Measurements from ENCODE around the gene GMPR2.
"Not testable (repeated sequence)": the region's sequence is repeated elsewhere in the genome, so short reads cannot be mapped to it uniquely, and the experiment has no call there.

Gene GMPR2

GRCh38 chr14:24235804-24236688 lies 3.3 kb downstream of the GMPR2 start:
- Histone ChIP-seq H3K9me3 (ENCODE audit: control insufficient read depth in 1 of 2, low read length in 2 of 2) (no peaks in the 10 kb centered on the region), H3K36me3 (ENCODE audit: control insufficient read depth in 1 of 2, insufficient read depth in 2 of 2, low read length in 2 of 2) (peaks cover 54 to 56% of the 10 kb centered on the region in 2 donors), H3K4me1 (ENCODE audit: control insufficient read depth in 1 of 2, insufficient read depth in 2 of 2, low read length in 2 of 2) (peaks cover 19 to 46% of the 10 kb centered on the region in 2 donors), H3K4me3 (ENCODE audit: low read depth in 1 of 2, low read length in 2 of 2) (no peak overlapping the region), H3K27me3 (ENCODE audit: low read depth, low read length) (no peaks in the 10 kb centered on the region), H3K27ac (ENCODE audit: low read length) (no peak overlapping the region)

- peaks cover 55 to 56% of the 10 kb centered on the region in 2 donors for H3K36me3 ChIP-seq (ENCODE audit: control insufficient read depth in 1 of 2, insufficient read depth in 2 of 2, low read length in 2 of 2)
- H3K4me3 ChIP-seq (ENCODE audit: low read depth in 1 of 2, low read length in 2 of 2): no peak overlapping the region
- H3K4me1 ChIP-seq (ENCODE audit: control insufficient read depth in 1 of 2, insufficient read depth in 2 of 2, low read length in 2 of 2): peaks cover 19 to 46% of the 10 kb centered on the region in 2 donors
- H3K27ac ChIP-seq (ENCODE audit: low read length): no peak overlapping the region
- no peaks in the 10 kb centered on the region for H3K27me3 ChIP-seq (ENCODE audit: low read depth, low read length)
- no peaks in the 10 kb centered on the region for H3K9me3 ChIP-seq (ENCODE audit: control insufficient read depth in 1 of 2, low read length in 2 of 2)
Observed at GRCh38 chr14:24236689-24237462, 4.1 kb downstream of the GMPR2 start.

GRCh38 chr14:24237463-24237955 lies 4.8 kb downstream of the GMPR2 start:
- H3K27me3 ChIP-seq (ENCODE audit: low read depth, low read length): no peaks in the 10 kb centered on the region
- H3K4me1 ChIP-seq (ENCODE audit: control insufficient read depth in 1 of 2, insufficient read depth in 2 of 2, low read length in 2 of 2): peaks cover 19 to 46% of the 10 kb centered on the region in 2 donors
- no peak overlapping the region for H3K4me3 ChIP-seq (ENCODE audit: low read depth in 1 of 2, low read length in 2 of 2)
- H3K9me3 ChIP-seq (ENCODE audit: control insufficient read depth in 1 of 2, low read length in 2 of 2): no peaks in the 10 kb centered on the region
- H3K36me3 ChIP-seq (ENCODE audit: control insufficient read depth in 1 of 2, insufficient read depth in 2 of 2, low read length in 2 of 2): peaks cover 56 to 59% of the 10 kb centered on the region in 2 donors
- no peak overlapping the region for H3K27ac ChIP-seq (ENCODE audit: low read length)

- Histone ChIP-seq H3K27ac (ENCODE audit: low read length) (no peak overlapping the region), H3K4me3 (ENCODE audit: low read depth in 1 of 2, low read length in 2 of 2) (no peak overlapping the region), H3K27me3 (ENCODE audit: low read depth, low read length) (no peaks in the 10 kb centered on the region), H3K36me3 (ENCODE audit: control insufficient read depth in 1 of 2, insufficient read depth in 2 of 2, low read length in 2 of 2) (peaks cover 56 to 63% of the 10 kb centered on the region in 2 donors), H3K9me3 (ENCODE audit: control insufficient read depth in 1 of 2, low read length in 2 of 2) (no peaks in the 10 kb centered on the region), H3K4me1 (ENCODE audit: control insufficient read depth in 1 of 2, insufficient read depth in 2 of 2, low read length in 2 of 2) (peaks cover 19 to 45% of the 10 kb centered on the region in 2 donors)
Observed at GRCh38 chr14:24238123-24238522, 5.4 kb downstream of the GMPR2 start.

GRCh38 chr14:24238527-24239037 lies 5.9 kb downstream of the GMPR2 start:
- no peak overlapping the region for H3K27ac ChIP-seq (ENCODE audit: low read length)
- H3K9me3 ChIP-seq (ENCODE audit: control insufficient read depth in 1 of 2, low read length in 2 of 2): no peaks in the 10 kb centered on the region
- H3K36me3 ChIP-seq (ENCODE audit: control insufficient read depth in 1 of 2, insufficient read depth in 2 of 2, low read length in 2 of 2): peaks cover 56 to 63% of the 10 kb centered on the region in 2 donors
- H3K4me3 ChIP-seq (ENCODE audit: low read depth in 1 of 2, low read length in 2 of 2): no peak overlapping the region
- no peaks in the 10 kb centered on the region for H3K27me3 ChIP-seq (ENCODE audit: low read depth, low read length)
- H3K4me1 ChIP-seq (ENCODE audit: control insufficient read depth in 1 of 2, insufficient read depth in 2 of 2, low read length in 2 of 2): peaks cover 15 to 44% of the 10 kb centered on the region in 2 donors

GRCh38 chr14:24240110-24240918 lies 7.6 kb downstream of the GMPR2 start:
- H3K4me3 ChIP-seq (ENCODE audit: low read depth in 1 of 2, low read length in 2 of 2): peak overlapping the region in 1 of 2 donors; percentile 86
- H3K27ac ChIP-seq (ENCODE audit: low read length): peak overlapping the region; percentile 28
- no peaks in the 10 kb centered on the region for H3K9me3 ChIP-seq (ENCODE audit: control insufficient read depth in 1 of 2, low read length in 2 of 2)
- H3K4me1 ChIP-seq (ENCODE audit: control insufficient read depth in 1 of 2, insufficient read depth in 2 of 2, low read length in 2 of 2): peaks cover 15 to 38% of the 10 kb centered on the region in 2 donors
- H3K27me3 ChIP-seq (ENCODE audit: low read depth, low read length): no peaks in the 10 kb centered on the region
- H3K36me3 ChIP-seq (ENCODE audit: control insufficient read depth in 1 of 2, insufficient read depth in 2 of 2, low read length in 2 of 2): peaks cover 56 to 63% of the 10 kb centered on the region in 2 donors

- Histone ChIP-seq H3K4me3 (ENCODE audit: low read depth in 1 of 2, low read length in 2 of 2) (peak overlapping the region; percentile 86 to 92), H3K27ac (ENCODE audit: low read length) (peak overlapping the region; percentile 99), H3K4me1 (ENCODE audit: control insufficient read depth in 1 of 2, insufficient read depth in 2 of 2, low read length in 2 of 2) (peaks cover 15 to 38% of the 10 kb centered on the region in 2 donors), H3K36me3 (ENCODE audit: control insufficient read depth in 1 of 2, insufficient read depth in 2 of 2, low read length in 2 of 2) (peaks cover 41 to 50% of the 10 kb centered on the region in 2 donors), H3K27me3 (ENCODE audit: low read depth, low read length) (no peaks in the 10 kb centered on the region), H3K9me3 (ENCODE audit: control insufficient read depth in 1 of 2, low read length in 2 of 2) (no peaks in the 10 kb centered on the region)
Observed at GRCh38 chr14:24241829-24242443, 9.2 kb downstream of the GMPR2 start.

GRCh38 chr14:24243336-24243836 lies 10.7 kb downstream of the GMPR2 start:
- Histone ChIP-seq H3K36me3 (ENCODE audit: control insufficient read depth in 1 of 2, insufficient read depth in 2 of 2, low read length in 2 of 2) (peaks cover 26 to 35% of the 10 kb centered on the region in 2 donors), H3K27ac (ENCODE audit: low read length) (peak overlapping the region; percentile 99), H3K27me3 (ENCODE audit: low read depth, low read length) (no peaks in the 10 kb centered on the region), H3K4me1 (ENCODE audit: control insufficient read depth in 1 of 2, insufficient read depth in 2 of 2, low read length in 2 of 2) (peaks cover 15 to 38% of the 10 kb centered on the region in 2 donors), H3K9me3 (ENCODE audit: control insufficient read depth in 1 of 2, low read length in 2 of 2) (no peaks in the 10 kb centered on the region), H3K4me3 (ENCODE audit: low read depth in 1 of 2, low read length in 2 of 2) (peak overlapping the region; percentile 86 to 92)

GRCh38 chr14:24245350-24245749 lies 12.6 kb downstream of the GMPR2 start:
- Histone ChIP-seq H3K36me3 (ENCODE audit: control insufficient read depth in 1 of 2, insufficient read depth in 2 of 2, low read length in 2 of 2) (peaks cover 7 to 16% of the 10 kb centered on the region in 2 donors), H3K4me1 (ENCODE audit: control insufficient read depth in 1 of 2, insufficient read depth in 2 of 2, low read length in 2 of 2) (peaks cover 6 to 23% of the 10 kb centered on the region in 2 donors)
- not testable (repeated sequence) for H3K27ac ChIP-seq (ENCODE audit: low read length); H3K27me3 ChIP-seq (ENCODE audit: low read depth, low read length); H3K4me3 ChIP-seq (ENCODE audit: low read depth in 1 of 2, low read length in 2 of 2); H3K9me3 ChIP-seq (ENCODE audit: control insufficient read depth in 1 of 2, low read length in 2 of 2)

- no peaks in the 10 kb centered on the region for H3K27me3 ChIP-seq (ENCODE audit: low read depth, low read length)
- no peak overlapping the region for H3K4me3 ChIP-seq (ENCODE audit: low read depth in 1 of 2, low read length in 2 of 2)
- peaks cover 0 to 8% of the 10 kb centered on the region in 2 donors for H3K36me3 ChIP-seq (ENCODE audit: control insufficient read depth in 1 of 2, insufficient read depth in 2 of 2, low read length in 2 of 2)
- peaks cover 0 to 9% of the 10 kb centered on the region in 2 donors for H3K4me1 ChIP-seq (ENCODE audit: control insufficient read depth in 1 of 2, insufficient read depth in 2 of 2, low read length in 2 of 2)
- H3K9me3 ChIP-seq (ENCODE audit: control insufficient read depth in 1 of 2, low read length in 2 of 2): no peaks in the 10 kb centered on the region
- H3K27ac ChIP-seq (ENCODE audit: low read length): no peak overlapping the region
Observed at GRCh38 chr14:24246765-24247212, 14.1 kb downstream of the GMPR2 start.
